ENCODE data around the gene SHROOM1. TPM values are rescaled to one million over a fixed set of nuclear protein-coding genes. Genes with fewer than 3 reads are reported as not detected.

SHROOM1 gene
- total RNA-seq, 2 donors from 2014 or later: 3.2 to 4.2 TPM

DNA sequence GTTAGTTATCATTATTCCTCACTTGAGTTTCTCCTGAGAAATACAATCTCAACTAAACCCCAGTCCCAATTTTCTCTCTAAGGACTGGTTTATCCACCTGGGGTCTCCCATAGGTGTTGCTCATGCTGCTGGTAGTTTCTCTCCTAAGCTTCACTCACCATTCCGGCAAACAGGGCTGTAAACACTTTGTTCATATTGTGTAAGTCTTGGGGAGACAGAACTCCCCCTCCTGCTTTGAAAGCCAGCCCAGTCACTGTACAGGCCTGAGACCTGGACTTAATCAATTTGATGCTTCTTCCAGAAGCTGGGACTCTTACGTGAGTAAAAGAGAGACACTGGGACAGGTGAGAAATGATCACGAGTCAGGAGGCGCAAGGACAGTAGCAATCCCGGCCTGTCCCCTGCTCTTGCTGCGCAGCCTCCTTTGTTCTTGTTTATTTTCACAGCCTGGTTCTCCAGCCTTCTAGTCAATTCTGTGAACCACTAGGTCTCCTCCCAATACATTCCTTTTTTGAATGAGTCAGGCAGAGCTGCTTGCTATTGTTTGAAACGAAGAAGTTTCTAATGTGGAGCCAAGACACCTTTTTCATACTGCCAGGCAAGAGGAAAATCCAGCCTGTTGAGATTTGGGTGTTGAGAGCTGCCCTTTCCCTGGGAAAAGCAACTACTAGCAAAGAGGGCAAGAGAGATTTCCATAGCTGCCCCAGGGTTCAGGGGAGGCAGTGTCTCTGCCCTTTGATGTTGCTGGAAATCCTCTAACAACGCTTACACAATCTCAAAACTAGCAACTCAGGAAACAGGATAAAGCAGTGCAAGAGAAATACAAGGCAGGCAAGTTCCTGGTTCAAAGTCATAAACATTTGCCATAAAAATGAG, 9.2 kb upstream of the SHROOM1 start:
- no peak for DNase-seq (ENCODE audit: low spot score)
- TF ChIP-seq CTCF (IDR thresholded peaks at IDR 0.05): no peak
- Histone ChIP-seq H3K27ac (peak overlapping the region; percentile 32 to 43), H3K27me3 (no peaks in the 10 kb centered on the region), H3K4me3 (no peak overlapping the region), H3K9me3 (no peaks in the 10 kb centered on the region), H3K4me1 (peaks cover 0 to 4% of the 10 kb centered on the region in 2 donors), H3K36me3 (no peaks in the 10 kb centered on the region)

GRCh38 chr5:132838516-132839282, 8.3 kb upstream of the SHROOM1 start:
- H3K9me3 ChIP-seq: no peaks in the 10 kb centered on the region
- no peak overlapping the region for H3K4me3 ChIP-seq
- H3K4me1 ChIP-seq: peaks cover 0 to 4% of the 10 kb centered on the region in 2 donors
- no peak for TF ChIP-seq CTCF (IDR thresholded peaks at IDR 0.05)
- H3K27me3 ChIP-seq: no peaks in the 10 kb centered on the region
- peak overlapping the region in 1 of 2 donors; percentile 32 for H3K27ac ChIP-seq
- no peak for DNase-seq (ENCODE audit: low spot score)
- no peaks in the 10 kb centered on the region for H3K36me3 ChIP-seq

GRCh38 chr5:132837868-132838267, 7.4 kb upstream of the SHROOM1 start:
- H3K4me3 ChIP-seq: no peak overlapping the region
- H3K27me3 ChIP-seq: no peaks in the 10 kb centered on the region
- H3K27ac ChIP-seq: no peak overlapping the region
- H3K9me3 ChIP-seq: no peaks in the 10 kb centered on the region
- H3K4me1 ChIP-seq: peaks cover 0 to 4% of the 10 kb centered on the region in 2 donors
- no peaks in the 10 kb centered on the region for H3K36me3 ChIP-seq
- peak; percentile 23 for DNase-seq (ENCODE audit: low spot score)
- no peak for TF ChIP-seq CTCF (IDR thresholded peaks at IDR 0.05)

DNA sequence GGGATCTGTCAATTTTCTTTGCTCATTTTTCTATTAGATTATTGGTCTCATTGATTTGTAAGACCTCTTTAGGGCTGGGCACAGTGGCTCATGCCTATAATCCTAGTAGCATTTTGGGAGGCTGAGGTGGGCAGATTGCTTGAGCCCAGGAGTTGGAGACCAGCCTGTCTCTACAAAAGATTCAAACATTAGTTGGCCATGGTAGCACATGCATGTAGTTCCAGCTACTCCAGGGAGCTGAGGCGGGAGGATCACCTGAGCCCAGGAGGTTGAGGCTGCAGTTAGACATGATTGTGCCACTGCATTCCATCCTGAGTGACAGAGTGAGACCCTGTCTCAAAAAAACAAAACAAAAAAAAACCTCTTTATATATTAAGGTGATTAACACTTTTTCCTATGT, 6.4 kb upstream of the SHROOM1 start:
- H3K9me3 ChIP-seq: no peaks in the 10 kb centered on the region

GRCh38 chr5:132834057-132834456, 3.6 kb upstream of the SHROOM1 start:
- Histone ChIP-seq H3K4me1 (peaks cover 0 to 17% of the 10 kb centered on the region in 2 donors), H3K27ac (no peak overlapping the region), H3K4me3 (no peak overlapping the region), H3K9me3 (no peaks in the 10 kb centered on the region), H3K27me3 (no peaks in the 10 kb centered on the region), H3K36me3 (no peaks in the 10 kb centered on the region)
- DNase-seq (ENCODE audit: low spot score): no peak
- no peak for TF ChIP-seq CTCF (IDR thresholded peaks at IDR 0.05)

More for the DNA sequence above, 6.4 kb upstream of the SHROOM1 start:
- no peaks in the 10 kb centered on the region for H3K27me3 ChIP-seq
- H3K4me1 ChIP-seq: peaks cover 0 to 4% of the 10 kb centered on the region in 2 donors
- no peak overlapping the region for H3K27ac ChIP-seq
- H3K4me3 ChIP-seq: no peak overlapping the region
- no peak for TF ChIP-seq CTCF (IDR thresholded peaks at IDR 0.05)
- no peak for DNase-seq (ENCODE audit: low spot score)
- H3K36me3 ChIP-seq: no peaks in the 10 kb centered on the region
